Breast epithelium (tissue), 4 donors: Measurements from ENCODE around the gene MAN1C1. TPM values are rescaled to one million over a fixed set of nuclear protein-coding genes. Genes with fewer than 3 reads are reported as not detected.

Source experiments
- DNase-seq, 2 donors: peaks; one replicate each; pipeline ENCODE4 v3.0.0-alpha.2; 2019; ENCODE audit warnings: low spot score in 2 of 2
- H3K27ac ChIP-seq, 2 donors: fragments of 200-600 bp; sonication (generic) in 1 of 2; one replicate each; pipeline ENCODE4 v1.5.1; 2016 to 2019; ENCODE audit warnings: mild to moderate bottlenecking in 1 of 2
- H3K27me3 ChIP-seq, 2 donors: fragments of 200-600 bp; sonication (generic) in 1 of 2; one replicate each; pipeline versions ENCODE4 v1.5.1 to v1.6.0; 2017 to 2019; ENCODE audit warnings: control low read depth in 1 of 2, mild to moderate bottlenecking in 1 of 2
- H3K36me3 ChIP-seq: fragments of 200-600 bp; one replicate; pipeline ENCODE4 v1.5.1; 2019
- H3K4me1 ChIP-seq, 2 donors: fragments of 200-600 bp; sonication (generic); one replicate each; pipeline ENCODE4 v1.5.1; 2016 to 2019; ENCODE audit warnings: control low read depth in 1 of 2
- H3K4me3 ChIP-seq, 3 donors: fragments of 200-600 bp; sonication (generic); 1 replicate in 2 of 3; 2 replicates in 1 of 3; pipeline ENCODE4 v1.5.1; 2016 to 2019; ENCODE audit warnings: mild to moderate bottlenecking in 3 of 3, moderate library complexity in 2 of 3
- H3K9me3 ChIP-seq, 2 donors: fragments of 200-600 bp; sonication (generic) in 1 of 2; one replicate each; pipeline ENCODE4 v1.5.1; 2016 to 2019; ENCODE audit warnings: control low read depth in 1 of 2
- POLR2A ChIP-seq: fragments of 450-650 bp; IDR thresholded peaks from one replicate; pipeline ENCODE4 v1.6.1; 2016; ENCODE audit warnings: antibody characterized with exemption, mild to moderate bottlenecking, moderate library complexity
- POLR2AphosphoS5 ChIP-seq, 3 donors: sonication (generic); formaldehyde crosslinking; IDR thresholded peaks; one replicate each; pipeline ENCODE4 v1.6.1; 2017; ENCODE audit warnings: antibody characterized with exemption in 3 of 3
- intact Hi-C: fragments of 100-400 bp; cut with DNase I; formaldehyde crosslinking; loops from one replicate; pipeline ENCODE4 v1.15.1; 2023; ENCODE audit warnings: low total_unique reads
- total RNA-seq, 3 donors: library from RNA; depleted of rRNA; stranded (reverse); fragments of >200 nt; gene quantifications; one replicate each; pipeline ENCODE4 v1.1.0, GENCODE V29; 2016
- TF ChIP-seq, protein P1 (sequence below), 3 donors: fragments of 450-650 bp; IDR thresholded peaks; one replicate each; pipeline ENCODE4 v1.5.1; 2016 to 2017; ENCODE audit warnings: antibody characterized with exemption in 3 of 3, mild to moderate bottlenecking in 3 of 3, moderate library complexity in 3 of 3

Gene MAN1C1
- total RNA-seq, 3 donors from 2014 or later = 6.7 to 13.8 (median 6.9) TPM

DNA sequence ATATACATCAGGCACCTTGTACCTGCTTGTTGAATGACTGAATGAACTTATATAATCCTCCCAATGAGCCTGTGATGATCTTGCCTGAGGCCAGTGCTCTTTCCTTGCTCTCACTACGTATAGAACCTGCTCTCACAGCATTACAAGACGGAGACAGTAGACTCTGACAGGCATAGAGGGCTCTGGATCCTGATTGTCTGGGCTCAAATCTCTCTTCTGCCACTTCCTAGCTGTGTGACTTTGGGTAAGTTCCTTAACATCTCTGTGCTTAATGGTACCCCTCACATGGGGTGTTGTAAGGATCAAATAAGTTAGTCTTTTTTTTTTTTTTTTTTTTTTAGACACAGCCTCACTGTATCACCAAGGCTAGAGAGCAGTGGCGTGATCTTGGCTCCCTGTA is 4.2 kb upstream of the MAN1C1 start:
- intact Hi-C loops = loop anchor here (10.0 kb wide), 1 partner anchor 192 kb away; the partner anchor contains the start of gene SELENON
- H3K9me3 ChIP-seq = no peaks in the 10 kb centered on the region
- no peak overlapping the region for H3K27ac ChIP-seq
- no peak for DNase-seq
- H3K4me1 ChIP-seq = no peaks in the 10 kb centered on the region
- TF ChIP-seq POLR2AphosphoS5 (IDR thresholded peaks at IDR 0.05) = no peak
- no peak for TF ChIP-seq POLR2A
- TF ChIP-seq, protein P1, sequence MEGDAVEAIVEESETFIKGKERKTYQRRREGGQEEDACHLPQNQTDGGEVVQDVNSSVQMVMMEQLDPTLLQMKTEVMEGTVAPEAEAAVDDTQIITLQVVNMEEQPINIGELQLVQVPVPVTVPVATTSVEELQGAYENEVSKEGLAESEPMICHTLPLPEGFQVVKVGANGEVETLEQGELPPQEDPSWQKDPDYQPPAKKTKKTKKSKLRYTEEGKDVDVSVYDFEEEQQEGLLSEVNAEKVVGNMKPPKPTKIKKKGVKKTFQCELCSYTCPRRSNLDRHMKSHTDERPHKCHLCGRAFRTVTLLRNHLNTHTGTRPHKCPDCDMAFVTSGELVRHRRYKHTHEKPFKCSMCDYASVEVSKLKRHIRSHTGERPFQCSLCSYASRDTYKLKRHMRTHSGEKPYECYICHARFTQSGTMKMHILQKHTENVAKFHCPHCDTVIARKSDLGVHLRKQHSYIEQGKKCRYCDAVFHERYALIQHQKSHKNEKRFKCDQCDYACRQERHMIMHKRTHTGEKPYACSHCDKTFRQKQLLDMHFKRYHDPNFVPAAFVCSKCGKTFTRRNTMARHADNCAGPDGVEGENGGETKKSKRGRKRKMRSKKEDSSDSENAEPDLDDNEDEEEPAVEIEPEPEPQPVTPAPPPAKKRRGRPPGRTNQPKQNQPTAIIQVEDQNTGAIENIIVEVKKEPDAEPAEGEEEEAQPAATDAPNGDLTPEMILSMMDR (IDR thresholded peaks at IDR 0.05) = no peak
- no peaks in the 10 kb centered on the region for H3K36me3 ChIP-seq
- no peak overlapping the region for H3K4me3 ChIP-seq
- H3K27me3 ChIP-seq = no peaks in the 10 kb centered on the region

DNA sequence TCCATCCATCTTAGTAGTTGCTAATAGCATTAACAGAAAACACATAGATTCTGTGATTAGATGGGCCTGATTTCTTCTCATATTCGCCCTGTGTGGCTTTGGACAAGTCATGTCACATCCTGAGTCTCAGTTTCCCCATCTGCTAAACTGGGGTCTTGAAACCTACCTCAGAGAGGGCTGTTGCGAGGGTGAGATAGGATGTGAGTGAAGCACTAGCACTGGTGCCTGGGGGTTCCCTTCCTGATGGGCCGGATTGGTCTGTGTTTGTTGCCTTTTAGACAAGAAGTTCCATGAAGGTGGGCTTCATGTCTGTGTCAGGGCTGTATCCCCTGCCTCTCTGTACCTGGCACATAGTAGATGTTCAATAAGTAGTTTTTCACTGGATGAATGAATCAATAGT is 3.5 kb upstream of the MAN1C1 start:
- H3K36me3 ChIP-seq = no peaks in the 10 kb centered on the region
- no peaks in the 10 kb centered on the region for H3K27me3 ChIP-seq
- no peaks in the 10 kb centered on the region for H3K4me1 ChIP-seq
- no peak for DNase-seq
- H3K9me3 ChIP-seq = no peaks in the 10 kb centered on the region
- H3K27ac ChIP-seq = no peak overlapping the region
- intact Hi-C loops = loop anchor here (10.0 kb wide), 1 partner anchor 192 kb away; the partner anchor contains the start of gene SELENON
- no peak for TF ChIP-seq POLR2AphosphoS5 (IDR thresholded peaks at IDR 0.05)
- no peak overlapping the region for H3K4me3 ChIP-seq

DNA sequence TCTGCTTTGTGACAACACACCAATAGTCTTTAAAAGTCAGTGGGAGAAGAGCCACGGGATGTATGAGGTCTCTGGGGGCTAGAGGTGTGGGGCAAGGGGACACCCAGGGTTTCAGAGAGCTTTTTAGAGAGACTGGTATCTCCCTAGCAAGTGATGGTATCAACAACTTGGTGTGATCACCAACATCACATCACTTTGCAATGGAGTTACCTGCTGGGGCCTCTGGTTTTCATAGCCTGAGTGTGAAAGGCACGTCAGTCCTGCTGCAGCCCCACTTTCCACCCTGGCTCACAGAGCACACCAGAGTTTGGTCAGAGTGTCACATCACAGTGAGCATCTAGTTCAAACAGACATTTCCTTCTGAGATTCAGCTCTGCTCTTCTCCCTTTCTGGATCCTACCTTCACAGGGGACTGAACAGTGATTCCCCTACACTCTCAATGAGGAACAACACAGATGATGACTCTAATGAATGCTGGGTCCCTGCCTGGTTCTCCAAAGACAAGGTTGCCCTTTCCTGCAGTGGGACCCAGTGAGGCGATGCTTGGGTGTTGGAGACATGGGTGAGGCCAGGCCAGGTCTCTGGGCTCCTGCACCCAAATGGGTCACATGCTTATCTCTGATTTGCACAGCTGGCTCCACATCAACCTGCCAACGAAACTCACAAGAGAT is 2.0 kb upstream of the MAN1C1 start:
- Histone ChIP-seq H3K4me1 (no peaks in the 10 kb centered on the region), H3K27ac (peak overlapping the region in 1 of 2 donors; percentile 77)

DNA sequence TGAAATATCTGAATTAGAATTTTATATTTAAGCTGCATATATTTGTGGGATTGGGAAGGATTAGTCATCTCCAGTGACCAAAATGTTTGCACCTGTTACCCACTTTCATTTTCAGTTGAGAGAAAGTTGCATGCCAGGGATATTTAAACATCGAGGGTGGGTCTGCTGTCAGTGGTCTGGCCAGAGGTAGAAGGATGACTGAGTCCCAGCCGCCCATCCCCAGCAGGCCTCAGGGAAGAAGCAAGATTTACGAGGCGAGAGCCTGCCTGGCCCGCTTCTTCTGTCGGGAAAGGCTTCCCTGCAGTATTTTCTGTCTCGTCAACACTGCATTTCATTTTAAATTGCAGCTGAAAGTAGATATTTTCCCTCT is 1.4 kb upstream of the MAN1C1 start:
- no peaks in the 10 kb centered on the region for H3K9me3 ChIP-seq
- TF ChIP-seq, protein P1 (IDR thresholded peaks at IDR 0.05) = no peak
- no peak for TF ChIP-seq POLR2A
- TF ChIP-seq POLR2AphosphoS5 (IDR thresholded peaks at IDR 0.05) = no peak
- no peaks in the 10 kb centered on the region for H3K4me1 ChIP-seq
- no peaks in the 10 kb centered on the region for H3K36me3 ChIP-seq
- no peaks in the 10 kb centered on the region for H3K27me3 ChIP-seq
- intact Hi-C loops = loop anchor here (10.0 kb wide), 1 partner anchor 190 kb away; the partner anchor contains the start of gene SELENON
- no peak for DNase-seq
- no peak overlapping the region for H3K4me3 ChIP-seq
- peak overlapping the region in 1 of 2 donors; percentile 77 for H3K27ac ChIP-seq

More for the DNA sequence above, 2.0 kb upstream of the MAN1C1 start:
- no peaks in the 10 kb centered on the region for H3K27me3 ChIP-seq
- H3K36me3 ChIP-seq = no peaks in the 10 kb centered on the region
- H3K9me3 ChIP-seq = no peaks in the 10 kb centered on the region
- no peak for DNase-seq
- intact Hi-C loops = loop anchor here (10.0 kb wide), 1 partner anchor 190 kb away; the partner anchor contains the start of gene SELENON
- TF ChIP-seq, protein P1 (IDR thresholded peaks at IDR 0.05) = no peak
- no peak for TF ChIP-seq POLR2A
- no peak for TF ChIP-seq POLR2AphosphoS5 (IDR thresholded peaks at IDR 0.05)
- H3K4me3 ChIP-seq = no peak overlapping the region

DNA sequence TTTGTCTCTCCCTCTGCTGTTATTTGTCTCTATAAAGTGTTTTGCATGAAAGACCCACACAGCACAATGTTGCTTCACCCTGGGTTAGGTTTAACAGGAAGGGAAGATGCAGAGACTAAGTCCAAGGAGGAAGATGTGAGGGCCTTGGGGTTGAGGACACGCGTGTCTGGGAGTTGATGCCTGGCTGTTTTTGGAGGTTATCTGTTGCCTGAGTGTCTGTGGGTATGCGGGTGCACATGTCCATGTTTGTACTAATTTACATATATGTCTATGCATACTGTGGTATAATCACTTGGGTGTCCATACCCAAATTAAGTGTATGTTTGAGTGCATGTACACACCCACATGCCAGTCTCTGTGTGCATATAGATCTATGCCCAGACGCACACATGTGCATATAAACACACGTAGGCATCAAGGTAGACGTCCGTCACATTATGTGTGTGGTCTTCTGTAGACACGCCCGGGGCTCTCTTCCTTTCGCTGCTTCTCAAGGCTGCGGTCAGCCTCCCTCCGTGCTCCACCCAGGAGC is 962 bp upstream of the MAN1C1 start:
- TF ChIP-seq, protein P1 (IDR thresholded peaks at IDR 0.05) = no peak
- TF ChIP-seq POLR2A = no peak
- TF ChIP-seq POLR2AphosphoS5 (IDR thresholded peaks at IDR 0.05) = no peak
- Histone ChIP-seq H3K4me3 (peak overlapping the region; percentile 46 to 86 (median 81)), H3K4me1 (no peaks in the 10 kb centered on the region), H3K27me3 (no peaks in the 10 kb centered on the region), H3K27ac (peak overlapping the region; percentile 77), H3K36me3 (no peaks in the 10 kb centered on the region), H3K9me3 (no peaks in the 10 kb centered on the region)
- intact Hi-C loops = loop anchor here (10.0 kb wide), 1 partner anchor 189 kb away; the partner anchor contains the start of gene SELENON
- DNase-seq = no peak
